Panc1 (cell line): ENCODE results near the gene ITGA3.

Experiments
- POLR2AphosphoS5 ChIP-seq: IDR thresholded peaks from 2 replicates; pipeline ENCODE4 v1.6.1; 2012; ENCODE audit warnings: mild to moderate bottlenecking, low read depth, low read length, moderate library complexity
- TCF7L2 ChIP-seq: IDR thresholded peaks from 2 replicates; pipeline ENCODE4 v1.6.1; 2011; ENCODE audit warnings: mild to moderate bottlenecking, low read depth, low read length, inconsistent platforms
- TF ChIP-seq, protein P1 (sequence below): fragments of 450-650 bp; IDR thresholded peaks from 2 replicates; pipeline ENCODE4 v1.5.1; 2017; ENCODE audit warnings: mild to moderate bottlenecking
- TF ChIP-seq, protein P2 (sequence below), 2 experiments: IDR thresholded peaks; 2 replicates each; pipeline ENCODE4 v1.6.1; 2011 to 2012; ENCODE audit warnings: low read depth in 2 of 2, control low read depth in 1 of 2, low read length in 1 of 2, mild to moderate bottlenecking in 1 of 2, moderate library complexity in 1 of 2; ENCODE audit not compliant: insufficient read depth in 1 of 2

DNA sequence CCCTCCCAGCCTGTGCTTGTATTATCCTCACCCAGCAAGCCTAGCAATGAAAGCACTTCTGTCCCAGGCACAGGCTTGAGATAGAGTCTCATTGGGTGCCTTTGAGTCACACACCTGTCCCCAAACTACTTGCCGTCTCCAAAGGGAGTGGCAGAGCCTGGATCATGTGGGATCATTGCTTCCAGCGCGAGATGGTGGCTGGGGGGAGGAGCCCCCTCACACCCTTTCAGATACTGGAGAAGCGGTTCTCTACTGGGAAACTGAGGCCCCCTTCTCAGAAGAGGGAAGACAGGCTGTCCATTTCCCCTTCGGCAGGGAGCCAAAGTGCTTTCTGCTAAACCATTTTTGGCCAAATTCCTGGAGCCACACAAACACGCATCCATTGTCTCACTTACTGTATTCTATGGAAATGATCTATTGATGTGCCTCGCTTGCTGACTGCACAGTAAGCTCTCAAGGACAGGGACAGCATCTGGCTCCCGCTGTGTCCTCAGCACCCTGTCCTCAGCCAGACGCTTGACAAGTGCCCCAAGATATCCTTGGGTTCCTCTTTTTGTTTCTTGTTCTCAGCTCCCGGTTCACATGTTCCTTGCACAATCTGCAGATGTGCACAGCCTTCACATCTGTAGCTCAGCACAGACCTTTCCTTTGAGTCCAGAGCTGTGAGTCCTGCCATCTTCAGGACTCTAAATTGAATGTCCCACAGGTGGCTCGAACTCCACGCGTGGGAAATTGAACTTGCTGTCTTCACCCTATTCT is 34.9 kb upstream of the ITGA3 start:
- TF ChIP-seq, protein P1, sequence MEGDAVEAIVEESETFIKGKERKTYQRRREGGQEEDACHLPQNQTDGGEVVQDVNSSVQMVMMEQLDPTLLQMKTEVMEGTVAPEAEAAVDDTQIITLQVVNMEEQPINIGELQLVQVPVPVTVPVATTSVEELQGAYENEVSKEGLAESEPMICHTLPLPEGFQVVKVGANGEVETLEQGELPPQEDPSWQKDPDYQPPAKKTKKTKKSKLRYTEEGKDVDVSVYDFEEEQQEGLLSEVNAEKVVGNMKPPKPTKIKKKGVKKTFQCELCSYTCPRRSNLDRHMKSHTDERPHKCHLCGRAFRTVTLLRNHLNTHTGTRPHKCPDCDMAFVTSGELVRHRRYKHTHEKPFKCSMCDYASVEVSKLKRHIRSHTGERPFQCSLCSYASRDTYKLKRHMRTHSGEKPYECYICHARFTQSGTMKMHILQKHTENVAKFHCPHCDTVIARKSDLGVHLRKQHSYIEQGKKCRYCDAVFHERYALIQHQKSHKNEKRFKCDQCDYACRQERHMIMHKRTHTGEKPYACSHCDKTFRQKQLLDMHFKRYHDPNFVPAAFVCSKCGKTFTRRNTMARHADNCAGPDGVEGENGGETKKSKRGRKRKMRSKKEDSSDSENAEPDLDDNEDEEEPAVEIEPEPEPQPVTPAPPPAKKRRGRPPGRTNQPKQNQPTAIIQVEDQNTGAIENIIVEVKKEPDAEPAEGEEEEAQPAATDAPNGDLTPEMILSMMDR: no peak
- no peak for TF ChIP-seq POLR2AphosphoS5
- no peak for TF ChIP-seq TCF7L2
- TF ChIP-seq, protein P2, sequence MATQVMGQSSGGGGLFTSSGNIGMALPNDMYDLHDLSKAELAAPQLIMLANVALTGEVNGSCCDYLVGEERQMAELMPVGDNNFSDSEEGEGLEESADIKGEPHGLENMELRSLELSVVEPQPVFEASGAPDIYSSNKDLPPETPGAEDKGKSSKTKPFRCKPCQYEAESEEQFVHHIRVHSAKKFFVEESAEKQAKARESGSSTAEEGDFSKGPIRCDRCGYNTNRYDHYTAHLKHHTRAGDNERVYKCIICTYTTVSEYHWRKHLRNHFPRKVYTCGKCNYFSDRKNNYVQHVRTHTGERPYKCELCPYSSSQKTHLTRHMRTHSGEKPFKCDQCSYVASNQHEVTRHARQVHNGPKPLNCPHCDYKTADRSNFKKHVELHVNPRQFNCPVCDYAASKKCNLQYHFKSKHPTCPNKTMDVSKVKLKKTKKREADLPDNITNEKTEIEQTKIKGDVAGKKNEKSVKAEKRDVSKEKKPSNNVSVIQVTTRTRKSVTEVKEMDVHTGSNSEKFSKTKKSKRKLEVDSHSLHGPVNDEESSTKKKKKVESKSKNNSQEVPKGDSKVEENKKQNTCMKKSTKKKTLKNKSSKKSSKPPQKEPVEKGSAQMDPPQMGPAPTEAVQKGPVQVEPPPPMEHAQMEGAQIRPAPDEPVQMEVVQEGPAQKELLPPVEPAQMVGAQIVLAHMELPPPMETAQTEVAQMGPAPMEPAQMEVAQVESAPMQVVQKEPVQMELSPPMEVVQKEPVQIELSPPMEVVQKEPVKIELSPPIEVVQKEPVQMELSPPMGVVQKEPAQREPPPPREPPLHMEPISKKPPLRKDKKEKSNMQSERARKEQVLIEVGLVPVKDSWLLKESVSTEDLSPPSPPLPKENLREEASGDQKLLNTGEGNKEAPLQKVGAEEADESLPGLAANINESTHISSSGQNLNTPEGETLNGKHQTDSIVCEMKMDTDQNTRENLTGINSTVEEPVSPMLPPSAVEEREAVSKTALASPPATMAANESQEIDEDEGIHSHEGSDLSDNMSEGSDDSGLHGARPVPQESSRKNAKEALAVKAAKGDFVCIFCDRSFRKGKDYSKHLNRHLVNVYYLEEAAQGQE (IDR thresholded peaks at IDR 0.05; ENCODE audit: insufficient read depth in 1 of 2, low read depth in 2 of 2, low read length in 1 of 2): no peak
